ENCODE measurements around the gene BTBD9. TPM values are rescaled to one million over a fixed set of nuclear protein-coding genes. Genes with fewer than 3 reads are reported as not detected.

BTBD9 gene
- total and polyA plus RNA-seq, 2 of the 13 experiments (the other 11 are each of a cell fraction or from before 2014, with no cell fraction given): 1.2 to 3.0 TPM

DNA sequence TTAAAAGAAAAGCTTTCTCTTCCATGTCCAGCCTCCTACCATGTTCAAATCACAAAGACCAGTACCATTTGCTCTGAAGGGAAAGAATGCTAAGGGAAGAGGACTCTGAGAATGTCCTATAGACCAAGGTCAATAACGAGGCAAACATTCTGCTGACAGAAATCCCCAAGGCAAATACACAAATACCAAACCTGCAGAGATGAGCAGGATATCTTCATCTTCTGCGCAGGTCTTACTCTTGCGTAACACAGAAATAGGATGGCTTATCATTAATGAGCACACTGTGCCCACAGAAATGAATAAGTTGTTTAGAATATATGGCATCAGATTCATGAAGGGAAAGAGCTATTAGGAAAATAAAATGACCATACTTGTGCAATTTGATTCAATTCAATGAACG is 137.3 kb downstream of the BTBD9 start (continued):
- TF ChIP-seq, protein P1, sequence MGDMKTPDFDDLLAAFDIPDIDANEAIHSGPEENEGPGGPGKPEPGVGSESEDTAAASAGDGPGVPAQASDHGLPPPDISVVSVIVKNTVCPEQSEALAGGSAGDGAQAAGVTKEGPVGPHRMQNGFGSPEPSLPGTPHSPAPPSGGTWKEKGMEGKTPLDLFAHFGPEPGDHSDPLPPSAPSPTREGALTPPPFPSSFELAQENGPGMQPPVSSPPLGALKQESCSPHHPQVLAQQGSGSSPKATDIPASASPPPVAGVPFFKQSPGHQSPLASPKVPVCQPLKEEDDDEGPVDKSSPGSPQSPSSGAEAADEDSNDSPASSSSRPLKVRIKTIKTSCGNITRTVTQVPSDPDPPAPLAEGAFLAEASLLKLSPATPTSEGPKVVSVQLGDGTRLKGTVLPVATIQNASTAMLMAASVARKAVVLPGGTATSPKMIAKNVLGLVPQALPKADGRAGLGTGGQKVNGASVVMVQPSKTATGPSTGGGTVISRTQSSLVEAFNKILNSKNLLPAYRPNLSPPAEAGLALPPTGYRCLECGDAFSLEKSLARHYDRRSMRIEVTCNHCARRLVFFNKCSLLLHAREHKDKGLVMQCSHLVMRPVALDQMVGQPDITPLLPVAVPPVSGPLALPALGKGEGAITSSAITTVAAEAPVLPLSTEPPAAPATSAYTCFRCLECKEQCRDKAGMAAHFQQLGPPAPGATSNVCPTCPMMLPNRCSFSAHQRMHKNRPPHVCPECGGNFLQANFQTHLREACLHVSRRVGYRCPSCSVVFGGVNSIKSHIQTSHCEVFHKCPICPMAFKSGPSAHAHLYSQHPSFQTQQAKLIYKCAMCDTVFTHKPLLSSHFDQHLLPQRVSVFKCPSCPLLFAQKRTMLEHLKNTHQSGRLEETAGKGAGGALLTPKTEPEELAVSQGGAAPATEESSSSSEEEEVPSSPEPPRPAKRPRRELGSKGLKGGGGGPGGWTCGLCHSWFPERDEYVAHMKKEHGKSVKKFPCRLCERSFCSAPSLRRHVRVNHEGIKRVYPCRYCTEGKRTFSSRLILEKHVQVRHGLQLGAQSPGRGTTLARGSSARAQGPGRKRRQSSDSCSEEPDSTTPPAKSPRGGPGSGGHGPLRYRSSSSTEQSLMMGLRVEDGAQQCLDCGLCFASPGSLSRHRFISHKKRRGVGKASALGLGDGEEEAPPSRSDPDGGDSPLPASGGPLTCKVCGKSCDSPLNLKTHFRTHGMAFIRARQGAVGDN (CRISPR knock-in tag; IDR thresholded peaks at IDR 0.05): no peak
- TF ChIP-seq REPIN1 (CRISPR knock-in tag; IDR thresholded peaks at IDR 0.05; ENCODE audit: borderline replicate concordance, low read depth): no peak
- no peak for TF ChIP-seq NKX3-1 (CRISPR knock-in tag; IDR thresholded peaks at IDR 0.05)
- TF ChIP-seq FOXA1 (IDR thresholded peaks at IDR 0.05): 0 out of 2 replicates have a peak, but pooled peaks have one; percentile 13
- TF ChIP-seq FOXA1 (CRISPR knock-in tag; IDR thresholded peaks at IDR 0.05): peak; percentile 70
- TF ChIP-seq, protein P2, sequence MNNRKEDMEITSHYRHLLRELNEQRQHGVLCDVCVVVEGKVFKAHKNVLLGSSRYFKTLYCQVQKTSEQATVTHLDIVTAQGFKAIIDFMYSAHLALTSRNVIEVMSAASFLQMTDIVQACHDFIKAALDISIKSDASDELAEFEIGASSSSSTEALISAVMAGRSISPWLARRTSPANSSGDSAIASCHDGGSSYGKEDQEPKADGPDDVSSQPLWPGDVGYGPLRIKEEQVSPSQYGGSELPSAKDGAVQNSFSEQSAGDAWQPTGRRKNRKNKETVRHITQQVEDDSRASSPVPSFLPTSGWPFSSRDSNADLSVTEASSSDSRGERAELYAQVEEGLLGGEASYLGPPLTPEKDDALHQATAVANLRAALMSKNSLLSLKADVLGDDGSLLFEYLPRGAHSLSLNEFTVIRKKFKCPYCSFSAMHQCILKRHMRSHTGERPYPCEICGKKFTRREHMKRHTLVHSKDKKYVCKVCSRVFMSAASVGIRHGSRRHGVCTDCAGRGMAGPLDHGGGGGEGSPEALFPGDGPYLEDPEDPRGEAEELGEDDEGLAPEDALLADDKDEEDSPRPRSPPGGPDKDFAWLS (CRISPR knock-in tag; IDR thresholded peaks at IDR 0.05; ENCODE audit: borderline replicate concordance): no peak
- TF ChIP-seq, protein P3, sequence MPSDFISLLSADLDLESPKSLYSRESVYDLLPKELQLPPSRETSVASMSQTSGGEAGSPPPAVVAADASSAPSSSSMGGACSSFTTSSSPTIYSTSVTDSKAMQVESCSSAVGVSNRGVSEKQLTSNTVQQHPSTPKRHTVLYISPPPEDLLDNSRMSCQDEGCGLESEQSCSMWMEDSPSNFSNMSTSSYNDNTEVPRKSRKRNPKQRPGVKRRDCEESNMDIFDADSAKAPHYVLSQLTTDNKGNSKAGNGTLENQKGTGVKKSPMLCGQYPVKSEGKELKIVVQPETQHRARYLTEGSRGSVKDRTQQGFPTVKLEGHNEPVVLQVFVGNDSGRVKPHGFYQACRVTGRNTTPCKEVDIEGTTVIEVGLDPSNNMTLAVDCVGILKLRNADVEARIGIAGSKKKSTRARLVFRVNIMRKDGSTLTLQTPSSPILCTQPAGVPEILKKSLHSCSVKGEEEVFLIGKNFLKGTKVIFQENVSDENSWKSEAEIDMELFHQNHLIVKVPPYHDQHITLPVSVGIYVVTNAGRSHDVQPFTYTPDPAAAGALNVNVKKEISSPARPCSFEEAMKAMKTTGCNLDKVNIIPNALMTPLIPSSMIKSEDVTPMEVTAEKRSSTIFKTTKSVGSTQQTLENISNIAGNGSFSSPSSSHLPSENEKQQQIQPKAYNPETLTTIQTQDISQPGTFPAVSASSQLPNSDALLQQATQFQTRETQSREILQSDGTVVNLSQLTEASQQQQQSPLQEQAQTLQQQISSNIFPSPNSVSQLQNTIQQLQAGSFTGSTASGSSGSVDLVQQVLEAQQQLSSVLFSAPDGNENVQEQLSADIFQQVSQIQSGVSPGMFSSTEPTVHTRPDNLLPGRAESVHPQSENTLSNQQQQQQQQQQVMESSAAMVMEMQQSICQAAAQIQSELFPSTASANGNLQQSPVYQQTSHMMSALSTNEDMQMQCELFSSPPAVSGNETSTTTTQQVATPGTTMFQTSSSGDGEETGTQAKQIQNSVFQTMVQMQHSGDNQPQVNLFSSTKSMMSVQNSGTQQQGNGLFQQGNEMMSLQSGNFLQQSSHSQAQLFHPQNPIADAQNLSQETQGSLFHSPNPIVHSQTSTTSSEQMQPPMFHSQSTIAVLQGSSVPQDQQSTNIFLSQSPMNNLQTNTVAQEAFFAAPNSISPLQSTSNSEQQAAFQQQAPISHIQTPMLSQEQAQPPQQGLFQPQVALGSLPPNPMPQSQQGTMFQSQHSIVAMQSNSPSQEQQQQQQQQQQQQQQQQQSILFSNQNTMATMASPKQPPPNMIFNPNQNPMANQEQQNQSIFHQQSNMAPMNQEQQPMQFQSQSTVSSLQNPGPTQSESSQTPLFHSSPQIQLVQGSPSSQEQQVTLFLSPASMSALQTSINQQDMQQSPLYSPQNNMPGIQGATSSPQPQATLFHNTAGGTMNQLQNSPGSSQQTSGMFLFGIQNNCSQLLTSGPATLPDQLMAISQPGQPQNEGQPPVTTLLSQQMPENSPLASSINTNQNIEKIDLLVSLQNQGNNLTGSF (CRISPR knock-in tag; IDR thresholded peaks at IDR 0.05): no peak
- no peak for TF ChIP-seq HCFC1 (IDR thresholded peaks at IDR 0.05; ENCODE audit: low read depth, low read length)
- TF ChIP-seq, protein P4, sequence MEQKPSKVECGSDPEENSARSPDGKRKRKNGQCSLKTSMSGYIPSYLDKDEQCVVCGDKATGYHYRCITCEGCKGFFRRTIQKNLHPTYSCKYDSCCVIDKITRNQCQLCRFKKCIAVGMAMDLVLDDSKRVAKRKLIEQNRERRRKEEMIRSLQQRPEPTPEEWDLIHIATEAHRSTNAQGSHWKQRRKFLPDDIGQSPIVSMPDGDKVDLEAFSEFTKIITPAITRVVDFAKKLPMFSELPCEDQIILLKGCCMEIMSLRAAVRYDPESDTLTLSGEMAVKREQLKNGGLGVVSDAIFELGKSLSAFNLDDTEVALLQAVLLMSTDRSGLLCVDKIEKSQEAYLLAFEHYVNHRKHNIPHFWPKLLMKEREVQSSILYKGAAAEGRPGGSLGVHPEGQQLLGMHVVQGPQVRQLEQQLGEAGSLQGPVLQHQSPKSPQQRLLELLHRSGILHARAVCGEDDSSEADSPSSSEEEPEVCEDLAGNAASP (CRISPR knock-in tag; IDR thresholded peaks at IDR 0.05; ENCODE audit: borderline replicate concordance): peak; percentile 68
- no peak for TF ChIP-seq ZNF382 (CRISPR knock-in tag; IDR thresholded peaks at IDR 0.05; ENCODE audit: borderline replicate concordance)
- no peak for TF ChIP-seq ZNF451 (CRISPR knock-in tag; IDR thresholded peaks at IDR 0.05)
- TF ChIP-seq, protein P5, sequence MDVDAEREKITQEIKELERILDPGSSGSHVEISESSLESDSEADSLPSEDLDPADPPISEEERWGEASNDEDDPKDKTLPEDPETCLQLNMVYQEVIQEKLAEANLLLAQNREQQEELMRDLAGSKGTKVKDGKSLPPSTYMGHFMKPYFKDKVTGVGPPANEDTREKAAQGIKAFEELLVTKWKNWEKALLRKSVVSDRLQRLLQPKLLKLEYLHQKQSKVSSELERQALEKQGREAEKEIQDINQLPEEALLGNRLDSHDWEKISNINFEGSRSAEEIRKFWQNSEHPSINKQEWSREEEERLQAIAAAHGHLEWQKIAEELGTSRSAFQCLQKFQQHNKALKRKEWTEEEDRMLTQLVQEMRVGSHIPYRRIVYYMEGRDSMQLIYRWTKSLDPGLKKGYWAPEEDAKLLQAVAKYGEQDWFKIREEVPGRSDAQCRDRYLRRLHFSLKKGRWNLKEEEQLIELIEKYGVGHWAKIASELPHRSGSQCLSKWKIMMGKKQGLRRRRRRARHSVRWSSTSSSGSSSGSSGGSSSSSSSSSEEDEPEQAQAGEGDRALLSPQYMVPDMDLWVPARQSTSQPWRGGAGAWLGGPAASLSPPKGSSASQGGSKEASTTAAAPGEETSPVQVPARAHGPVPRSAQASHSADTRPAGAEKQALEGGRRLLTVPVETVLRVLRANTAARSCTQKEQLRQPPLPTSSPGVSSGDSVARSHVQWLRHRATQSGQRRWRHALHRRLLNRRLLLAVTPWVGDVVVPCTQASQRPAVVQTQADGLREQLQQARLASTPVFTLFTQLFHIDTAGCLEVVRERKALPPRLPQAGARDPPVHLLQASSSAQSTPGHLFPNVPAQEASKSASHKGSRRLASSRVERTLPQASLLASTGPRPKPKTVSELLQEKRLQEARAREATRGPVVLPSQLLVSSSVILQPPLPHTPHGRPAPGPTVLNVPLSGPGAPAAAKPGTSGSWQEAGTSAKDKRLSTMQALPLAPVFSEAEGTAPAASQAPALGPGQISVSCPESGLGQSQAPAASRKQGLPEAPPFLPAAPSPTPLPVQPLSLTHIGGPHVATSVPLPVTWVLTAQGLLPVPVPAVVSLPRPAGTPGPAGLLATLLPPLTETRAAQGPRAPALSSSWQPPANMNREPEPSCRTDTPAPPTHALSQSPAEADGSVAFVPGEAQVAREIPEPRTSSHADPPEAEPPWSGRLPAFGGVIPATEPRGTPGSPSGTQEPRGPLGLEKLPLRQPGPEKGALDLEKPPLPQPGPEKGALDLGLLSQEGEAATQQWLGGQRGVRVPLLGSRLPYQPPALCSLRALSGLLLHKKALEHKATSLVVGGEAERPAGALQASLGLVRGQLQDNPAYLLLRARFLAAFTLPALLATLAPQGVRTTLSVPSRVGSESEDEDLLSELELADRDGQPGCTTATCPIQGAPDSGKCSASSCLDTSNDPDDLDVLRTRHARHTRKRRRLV (CRISPR knock-in tag; IDR thresholded peaks at IDR 0.05): no peak
